Measurements from ENCODE around the gene ARHGAP25. TPM values are rescaled to one million over a fixed set of nuclear protein-coding genes. Genes with fewer than 3 reads are reported as not detected.
A peak's percentile ranks its signal among the peaks of the same experiment; 100 is the strongest.
"Not testable (repeated sequence)": the region's sequence is repeated elsewhere in the genome, so short reads cannot be mapped to it uniquely, and the experiment has no call there.

The ARHGAP25 gene
- total RNA-seq, 1 donor from 2014 or later = 0.43 TPM

DNA sequence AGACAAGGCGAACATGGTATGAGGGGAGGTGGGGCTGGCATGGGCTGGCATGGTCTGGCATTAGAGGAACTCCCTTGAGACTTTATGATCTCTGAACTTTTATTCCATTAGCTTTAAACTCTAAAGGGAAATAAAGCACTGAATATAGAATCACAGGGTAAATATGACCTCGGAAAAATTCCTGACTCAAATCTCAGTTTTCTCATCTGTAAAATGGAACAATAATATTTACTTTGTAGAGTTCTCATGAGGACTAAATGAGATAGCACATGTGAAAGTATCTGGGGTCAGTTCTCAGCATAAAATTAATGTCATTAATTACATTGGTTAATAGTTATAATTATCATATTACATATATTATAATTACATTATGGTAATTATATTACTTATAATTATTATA is 65.9 kb downstream of the ARHGAP25 start:
- Mint-ChIP-seq H3K9me3 (ENCODE audit: unreplicated experiment) (no peaks in the 10 kb centered on the region), H3K36me3 (ENCODE audit: unreplicated experiment) (no peaks in the 10 kb centered on the region), H3K4me3 (ENCODE audit: unreplicated experiment) (no peak overlapping the region), H3K4me1 (ENCODE audit: unreplicated experiment) (peaks cover 12% of the 10 kb centered on the region), H3K27ac (ENCODE audit: unreplicated experiment) (no peak overlapping the region), H3K27me3 (ENCODE audit: unreplicated experiment) (peaks cover 18% of the 10 kb centered on the region)
- no peak for TF ChIP-seq CTCF (IDR thresholded peaks at IDR 0.05)
- DNase-seq (ENCODE audit: extremely low spot score, unreplicated experiment) = no peak

GRCh38 chr2:68802161-68802560 is 67.5 kb downstream of the ARHGAP25 start:
- not testable (repeated sequence) for H3K36me3 Mint-ChIP-seq (ENCODE audit: unreplicated experiment); H3K9me3 Mint-ChIP-seq (ENCODE audit: unreplicated experiment); DNase-seq (ENCODE audit: extremely low spot score, unreplicated experiment); H3K27ac Mint-ChIP-seq (ENCODE audit: unreplicated experiment); H3K4me3 Mint-ChIP-seq (ENCODE audit: unreplicated experiment)
- H3K27me3 Mint-ChIP-seq (ENCODE audit: unreplicated experiment) = peaks cover 12% of the 10 kb centered on the region
- H3K4me1 Mint-ChIP-seq (ENCODE audit: unreplicated experiment) = peaks cover 21% of the 10 kb centered on the region

DNA sequence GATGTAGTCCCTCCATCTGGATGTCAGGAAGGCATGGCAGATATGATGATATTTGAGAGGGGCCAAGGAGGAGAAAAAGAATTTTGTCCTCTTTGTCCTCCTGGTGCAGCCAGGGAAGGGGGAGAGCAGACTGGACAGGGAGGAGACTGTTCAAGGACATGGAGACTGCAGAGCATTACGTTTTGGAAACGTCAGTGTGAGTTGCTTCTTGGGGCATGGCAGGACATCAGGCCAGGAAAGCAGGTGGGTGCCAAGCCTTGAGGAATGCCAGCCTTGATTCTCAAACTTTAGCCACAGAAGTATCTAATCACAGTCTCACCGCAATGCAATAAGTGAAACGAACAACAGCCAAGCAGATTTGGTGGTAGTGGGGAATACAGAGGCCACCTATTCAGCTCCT is 70.4 kb downstream of the ARHGAP25 start:
- Mint-ChIP-seq H3K9me3 (ENCODE audit: unreplicated experiment) (no peaks in the 10 kb centered on the region), H3K4me3 (ENCODE audit: unreplicated experiment) (no peak overlapping the region), H3K4me1 (ENCODE audit: unreplicated experiment) (peaks cover 27% of the 10 kb centered on the region), H3K27me3 (ENCODE audit: unreplicated experiment) (peaks cover 12% of the 10 kb centered on the region), H3K36me3 (ENCODE audit: unreplicated experiment) (no peaks in the 10 kb centered on the region), H3K27ac (ENCODE audit: unreplicated experiment) (no peak overlapping the region)
- DNase-seq (ENCODE audit: extremely low spot score, unreplicated experiment) = no peak
- no peak for TF ChIP-seq CTCF (IDR thresholded peaks at IDR 0.05)

GRCh38 chr2:68806511-68807109 is 72.0 kb downstream of the ARHGAP25 start:
- peaks cover 39% of the 10 kb centered on the region for H3K4me1 Mint-ChIP-seq (ENCODE audit: unreplicated experiment)
- H3K36me3 Mint-ChIP-seq (ENCODE audit: unreplicated experiment) = no peaks in the 10 kb centered on the region
- H3K27ac Mint-ChIP-seq (ENCODE audit: unreplicated experiment) = peak overlapping the region; percentile 29
- peaks cover 9% of the 10 kb centered on the region for H3K27me3 Mint-ChIP-seq (ENCODE audit: unreplicated experiment)
- H3K4me3 Mint-ChIP-seq (ENCODE audit: unreplicated experiment) = no peak overlapping the region
- no peak for DNase-seq (ENCODE audit: extremely low spot score, unreplicated experiment)
- H3K9me3 Mint-ChIP-seq (ENCODE audit: unreplicated experiment) = no peaks in the 10 kb centered on the region
- no peak for TF ChIP-seq CTCF (IDR thresholded peaks at IDR 0.05)

DNA sequence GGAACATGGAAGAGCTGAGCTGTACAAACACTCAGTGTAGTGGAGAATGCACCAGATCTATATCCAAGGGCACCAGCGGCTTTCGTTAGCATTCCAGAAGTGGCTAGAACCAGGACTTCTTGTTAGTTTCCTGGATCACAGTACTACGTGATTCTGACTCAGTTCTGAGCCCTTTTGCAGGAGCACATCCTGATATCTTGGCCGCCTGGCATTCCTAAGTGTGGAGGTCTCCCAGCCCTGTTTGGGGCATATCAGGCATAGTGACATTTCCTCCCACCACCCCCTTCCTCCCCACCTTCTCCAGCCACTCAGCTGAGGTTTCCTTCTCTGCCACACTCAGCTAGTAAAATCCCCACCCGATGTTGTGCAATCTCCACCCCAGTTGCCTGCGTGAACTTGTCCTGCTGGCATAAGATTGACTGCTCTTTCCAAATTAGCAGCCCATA is 73.2 kb downstream of the ARHGAP25 start:
- H3K27ac Mint-ChIP-seq (ENCODE audit: unreplicated experiment) = no peak overlapping the region
- no peak overlapping the region for H3K4me3 Mint-ChIP-seq (ENCODE audit: unreplicated experiment)
- H3K4me1 Mint-ChIP-seq (ENCODE audit: unreplicated experiment) = peaks cover 52% of the 10 kb centered on the region
- H3K27me3 Mint-ChIP-seq (ENCODE audit: unreplicated experiment) = peaks cover 8% of the 10 kb centered on the region
- no peaks in the 10 kb centered on the region for H3K9me3 Mint-ChIP-seq (ENCODE audit: unreplicated experiment)
- TF ChIP-seq CTCF (IDR thresholded peaks at IDR 0.05) = no peak
- DNase-seq (ENCODE audit: extremely low spot score, unreplicated experiment) = no peak
- no peaks in the 10 kb centered on the region for H3K36me3 Mint-ChIP-seq (ENCODE audit: unreplicated experiment)
